Measurements from ENCODE around the gene PVALB.

DNA sequence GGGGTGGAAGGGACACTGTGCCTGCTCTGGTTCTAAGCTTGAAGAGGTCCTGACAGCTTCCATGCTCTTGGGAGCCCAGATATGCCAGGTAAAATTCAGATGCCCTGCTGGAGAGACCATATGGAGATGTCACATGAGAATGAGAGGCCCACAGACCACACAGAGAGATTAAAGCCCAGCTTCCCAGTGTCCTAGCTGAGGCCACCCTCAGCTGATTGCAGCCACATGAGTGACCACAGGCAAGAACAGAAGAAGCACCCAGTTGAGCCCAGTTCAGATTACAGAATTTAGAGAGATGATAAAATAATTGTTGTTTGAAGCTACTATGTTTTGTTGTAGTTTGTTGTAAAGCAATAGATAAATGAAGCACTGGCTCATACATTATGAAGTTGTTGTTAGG is 14.4 kb upstream of the PVALB start:
- TF ChIP-seq, protein P1, sequence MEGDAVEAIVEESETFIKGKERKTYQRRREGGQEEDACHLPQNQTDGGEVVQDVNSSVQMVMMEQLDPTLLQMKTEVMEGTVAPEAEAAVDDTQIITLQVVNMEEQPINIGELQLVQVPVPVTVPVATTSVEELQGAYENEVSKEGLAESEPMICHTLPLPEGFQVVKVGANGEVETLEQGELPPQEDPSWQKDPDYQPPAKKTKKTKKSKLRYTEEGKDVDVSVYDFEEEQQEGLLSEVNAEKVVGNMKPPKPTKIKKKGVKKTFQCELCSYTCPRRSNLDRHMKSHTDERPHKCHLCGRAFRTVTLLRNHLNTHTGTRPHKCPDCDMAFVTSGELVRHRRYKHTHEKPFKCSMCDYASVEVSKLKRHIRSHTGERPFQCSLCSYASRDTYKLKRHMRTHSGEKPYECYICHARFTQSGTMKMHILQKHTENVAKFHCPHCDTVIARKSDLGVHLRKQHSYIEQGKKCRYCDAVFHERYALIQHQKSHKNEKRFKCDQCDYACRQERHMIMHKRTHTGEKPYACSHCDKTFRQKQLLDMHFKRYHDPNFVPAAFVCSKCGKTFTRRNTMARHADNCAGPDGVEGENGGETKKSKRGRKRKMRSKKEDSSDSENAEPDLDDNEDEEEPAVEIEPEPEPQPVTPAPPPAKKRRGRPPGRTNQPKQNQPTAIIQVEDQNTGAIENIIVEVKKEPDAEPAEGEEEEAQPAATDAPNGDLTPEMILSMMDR (conservative IDR thresholded peaks at IDR 0.05; ENCODE audit: low read depth, low read length), result no peak
- TF ChIP-seq BHLHE40 (IDR thresholded peaks at IDR 0.05; ENCODE audit: low read depth, low read length) (no peak), RFX5 (IDR thresholded peaks at IDR 0.05; ENCODE audit: low read depth, low read length) (no peak), MAFK (IDR thresholded peaks at IDR 0.05; ENCODE audit: low read depth, low read length) (no peak), POLR2A (IDR thresholded peaks at IDR 0.05; ENCODE audit: low read depth, low read length) (no peak), NFE2L2 (IDR thresholded peaks at IDR 0.05; ENCODE audit: low read depth, low read length) (no peak), RAD21 (IDR thresholded peaks at IDR 0.05; ENCODE audit: low read length) (no peak), SMC3 (IDR thresholded peaks at IDR 0.05; ENCODE audit: low read depth, low read length) (no peak), RCOR1 (IDR thresholded peaks at IDR 0.05; ENCODE audit: insufficient replicate concordance, low read length) (no peak), MXI1 (IDR thresholded peaks at IDR 0.05; ENCODE audit: borderline replicate concordance, low read depth, low read length) (no peak), FOS (IDR thresholded peaks at IDR 0.05; ENCODE audit: low read depth, low read length) (no peak), CHD1 (IDR thresholded peaks at IDR 0.05; ENCODE audit: low read depth, low read length) (no peak), CEBPB (IDR thresholded peaks at IDR 0.05; ENCODE audit: low read depth, low read length) (no peak)
- TF ChIP-seq, protein P2, sequence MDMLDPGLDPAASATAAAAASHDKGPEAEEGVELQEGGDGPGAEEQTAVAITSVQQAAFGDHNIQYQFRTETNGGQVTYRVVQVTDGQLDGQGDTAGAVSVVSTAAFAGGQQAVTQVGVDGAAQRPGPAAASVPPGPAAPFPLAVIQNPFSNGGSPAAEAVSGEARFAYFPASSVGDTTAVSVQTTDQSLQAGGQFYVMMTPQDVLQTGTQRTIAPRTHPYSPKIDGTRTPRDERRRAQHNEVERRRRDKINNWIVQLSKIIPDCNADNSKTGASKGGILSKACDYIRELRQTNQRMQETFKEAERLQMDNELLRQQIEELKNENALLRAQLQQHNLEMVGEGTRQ (IDR thresholded peaks at IDR 0.05; ENCODE audit: low read depth, low read length), result no peak
